SU-DHL-6 (cell line): ENCODE results near the gene KCNQ1OT1.

Source experiments
- H2AFZ ChIP-seq: fragments of 200-600 bp; sonication (generic); 2 replicates; pipeline ENCODE4 v1.6.1; 2014; ENCODE audit warnings: low read depth, mild to moderate bottlenecking, moderate library complexity, mixed read lengths, antibody characterized with exemption, low read length; ENCODE audit not compliant: severe bottlenecking
- H3F3A ChIP-seq: fragments of 200-600 bp; shearing (Covaris generic); 2 replicates; pipeline ENCODE4 v1.6.0; 2016; ENCODE audit warnings: antibody characterized with exemption, mild to moderate bottlenecking; ENCODE audit not compliant: insufficient read depth
- H3K27ac ChIP-seq: fragments of 200-600 bp; sonication (generic); 2 replicates; pipeline ENCODE4 v1.5.1; 2016; ENCODE audit warnings: low read depth, mild to moderate bottlenecking, low read length, moderate library complexity, mixed read lengths
- H3K27me3 ChIP-seq: fragments of 200-600 bp; sonication (generic), shearing (Covaris generic); 2 replicates; pipeline ENCODE4 v1.6.0; 2014; ENCODE audit warnings: mild to moderate bottlenecking, low read length
- H3K36me3 ChIP-seq: fragments of 200-600 bp; sonication (generic); 2 replicates; pipeline ENCODE4 v1.6.1; 2014; ENCODE audit warnings: mild to moderate bottlenecking, low read length, mixed read lengths
- H3K4me2 ChIP-seq: fragments of 300-600, 200-600 bp; shearing (Covaris generic), sonication (generic); 2 replicates; pipeline ENCODE4 v1.6.0; 2014; ENCODE audit warnings: low read length, low read depth, mild to moderate bottlenecking; ENCODE audit not compliant: poor library complexity, severe bottlenecking
- H3K4me3 ChIP-seq: fragments of 200-600 bp; sonication (generic); 2 replicates; pipeline ENCODE4 v1.5.1; 2014; ENCODE audit warnings: antibody characterized with exemption, low read length, mild to moderate bottlenecking, mixed read lengths; ENCODE audit not compliant: insufficient read depth, poor library complexity, severe bottlenecking
- H3K79me2 ChIP-seq: fragments of 200-600 bp; sonication (generic); 2 replicates; pipeline ENCODE4 v1.6.1; 2014; ENCODE audit warnings: mild to moderate bottlenecking, low read length, moderate library complexity; ENCODE audit not compliant: insufficient read depth
- H3K9ac ChIP-seq: fragments of 200-600 bp; sonication (generic); 2 replicates; pipeline ENCODE4 v1.7.0; 2014; ENCODE audit warnings: mild to moderate bottlenecking, low read length
- H3K9me2 ChIP-seq: fragments of 200-600 bp; sonication (generic); replicated peaks from 2 replicates; pipeline ENCODE4 v1.6.1; 2014; ENCODE audit warnings: low read length; ENCODE audit not compliant: insufficient read depth
- H3K9me3 ChIP-seq: fragments of 200-600 bp; sonication (generic); 2 replicates; pipeline ENCODE4 v1.6.1; 2014; ENCODE audit warnings: low read length, mixed read lengths; ENCODE audit not compliant: insufficient read depth
- H4K20me1 ChIP-seq: fragments of 200-600 bp; sonication (generic); 2 replicates; pipeline ENCODE4 v1.6.1; 2014; ENCODE audit warnings: low read depth, mild to moderate bottlenecking, antibody characterized with exemption, low read length, moderate library complexity, mixed read lengths
- CTCF ChIP-seq: fragments of 200-600 bp; sonication (generic); IDR thresholded peaks from one replicate; pipeline ENCODE4 v1.5.1; 2017; ENCODE audit warnings: antibody characterized with exemption, mild to moderate bottlenecking, low read length, moderate library complexity; ENCODE audit not compliant: insufficient read depth, poor library complexity, severe bottlenecking
- EZH2phosphoT487 ChIP-seq: fragments of 200-600 bp; sonication (generic), shearing (Covaris generic); conservative IDR thresholded peaks from 2 replicates; pipeline ENCODE4 v1.6.1; 2018; ENCODE audit warnings: mild to moderate bottlenecking, antibody characterized with exemption, low read length, moderate library complexity, mixed read lengths

Gene KCNQ1OT1

GRCh38 chr11:2578929-2579270 is 120.9 kb downstream of the KCNQ1OT1 start:
- Histone ChIP-seq H3K79me2 (no peaks in the 10 kb centered on the region), H3K9me2 (no peaks in the 10 kb centered on the region), H4K20me1 (no peaks in the 10 kb centered on the region), H3K36me3 (no peaks in the 10 kb centered on the region), H3K27me3 (no peaks in the 10 kb centered on the region), H2AFZ (no peak overlapping the region), H3K4me2 (no peak overlapping the region), H3K9ac (no peak overlapping the region), H3F3A (no peaks in the 10 kb centered on the region), H3K4me3 (no peak overlapping the region), H3K27ac (no peak overlapping the region), H3K9me3 (no peaks in the 10 kb centered on the region)
- TF ChIP-seq EZH2phosphoT487 (no peak), CTCF (no peak)

DNA sequence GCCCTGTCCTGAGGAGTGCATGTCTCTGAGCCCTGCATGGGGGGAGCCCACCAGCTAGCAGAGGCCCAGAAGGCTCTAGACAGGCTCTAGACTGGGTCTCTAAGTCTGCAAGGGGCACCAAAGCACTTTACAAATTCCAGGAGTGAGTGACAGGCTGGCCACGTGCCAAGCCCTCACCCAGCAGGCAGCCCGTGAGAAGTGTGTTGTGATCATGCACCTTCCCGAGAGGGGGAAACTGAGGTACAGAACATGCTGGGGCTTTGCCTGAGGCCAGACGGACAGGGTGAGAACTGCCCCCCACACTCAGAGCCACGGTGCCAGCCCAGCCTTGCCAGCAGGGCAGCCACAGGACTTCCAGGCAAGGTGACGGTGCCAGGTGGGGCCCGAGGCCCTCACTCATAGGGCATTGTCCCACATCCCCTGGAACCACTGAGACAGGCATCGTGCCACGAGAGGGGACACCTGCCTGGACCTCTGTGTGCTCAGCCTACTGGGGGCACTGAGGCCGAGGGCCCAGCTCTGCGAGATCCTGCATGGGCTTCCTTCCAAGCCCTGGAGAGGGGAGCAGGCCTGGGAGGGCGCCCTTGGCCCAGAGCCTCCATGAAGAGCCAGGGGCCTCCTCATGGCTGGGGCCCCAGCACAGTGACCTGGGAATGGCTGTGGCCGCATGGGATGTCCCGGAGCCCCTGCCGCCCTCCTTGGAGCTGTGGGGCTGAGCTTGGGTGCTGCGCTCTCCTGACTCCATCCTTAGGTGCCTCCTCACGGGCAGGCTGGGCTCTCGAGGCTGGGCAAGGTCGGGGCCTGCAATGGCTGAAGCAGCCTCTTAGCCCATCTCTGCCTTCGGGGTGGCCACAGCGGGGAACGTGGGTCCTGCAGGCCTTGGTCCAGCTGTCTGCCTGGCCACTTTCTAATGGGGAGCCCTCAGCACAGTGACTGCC is 121.5 kb downstream of the KCNQ1OT1 start:
- Histone ChIP-seq H3K79me2 (no peaks in the 10 kb centered on the region), H3F3A (no peaks in the 10 kb centered on the region), H3K9ac (no peak overlapping the region), H3K9me2 (no peaks in the 10 kb centered on the region), H2AFZ (no peak overlapping the region), H3K27ac (no peak overlapping the region), H3K4me3 (no peak overlapping the region), H4K20me1 (no peaks in the 10 kb centered on the region), H3K9me3 (no peaks in the 10 kb centered on the region), H3K4me2 (no peak overlapping the region), H3K36me3 (no peaks in the 10 kb centered on the region), H3K27me3 (no peaks in the 10 kb centered on the region)
- TF ChIP-seq EZH2phosphoT487: no peak
- no peak for TF ChIP-seq CTCF

GRCh38 chr11:2577031-2577990 is 122.5 kb downstream of the KCNQ1OT1 start:
- Histone ChIP-seq H3K79me2 (no peaks in the 10 kb centered on the region), H3K9me3 (no peaks in the 10 kb centered on the region), H3K9ac (no peak overlapping the region), H3K36me3 (no peaks in the 10 kb centered on the region), H3F3A (no peaks in the 10 kb centered on the region), H3K4me2 (no peak overlapping the region), H3K27me3 (no peaks in the 10 kb centered on the region), H4K20me1 (no peaks in the 10 kb centered on the region), H2AFZ (no peak overlapping the region), H3K9me2 (no peaks in the 10 kb centered on the region), H3K4me3 (no peak overlapping the region), H3K27ac (no peak overlapping the region)
- no peak for TF ChIP-seq EZH2phosphoT487
- no peak for TF ChIP-seq CTCF
